ENCODE measurements around the gene PRRG4.
"Not testable (repeated sequence)": the region's sequence is repeated elsewhere in the genome, so short reads cannot be mapped to it uniquely, and the experiment has no call there.

Gene PRRG4

GRCh38 chr11:32858731-32859130 lies 29.0 kb downstream of the PRRG4 start:
- H3K4me3 ChIP-seq (ENCODE audit: low read length): no peak overlapping the region
- no peak overlapping the region for H3K27ac ChIP-seq (ENCODE audit: low read length)
- H3K9ac ChIP-seq (ENCODE audit: low read length): no peak overlapping the region
- no peaks in the 10 kb centered on the region for H3K27me3 ChIP-seq (ENCODE audit: control insufficient read depth, insufficient read depth, low read length)
- H3K36me3 ChIP-seq (ENCODE audit: control insufficient read depth, low read depth, low read length): no peaks in the 10 kb centered on the region
- H3K4me1 ChIP-seq (ENCODE audit: control insufficient read depth, low read depth, low read length): no peaks in the 10 kb centered on the region
- H3K9me3 ChIP-seq (ENCODE audit: control insufficient read depth, low read depth, low read length): no peaks in the 10 kb centered on the region

- Histone ChIP-seq H3K4me1 (ENCODE audit: control insufficient read depth, low read depth, low read length) (no peaks in the 10 kb centered on the region), H3K27ac (ENCODE audit: low read length) (no peak overlapping the region), H3K4me3 (ENCODE audit: low read length) (no peak overlapping the region), H3K36me3 (ENCODE audit: control insufficient read depth, low read depth, low read length) (no peaks in the 10 kb centered on the region), H3K9ac (ENCODE audit: low read length) (no peak overlapping the region), H3K27me3 (ENCODE audit: control insufficient read depth, insufficient read depth, low read length) (no peaks in the 10 kb centered on the region), H3K9me3 (ENCODE audit: control insufficient read depth, low read depth, low read length) (no peaks in the 10 kb centered on the region)
These were observed 32.3 kb downstream of the PRRG4 start for GRCh38 chr11:32861850-32862577.

GRCh38 chr11:32864555-32864954 lies 34.8 kb downstream of the PRRG4 start:
- no peak overlapping the region for H3K27ac ChIP-seq (ENCODE audit: low read length)
- no peaks in the 10 kb centered on the region for H3K4me1 ChIP-seq (ENCODE audit: control insufficient read depth, low read depth, low read length)
- H3K36me3 ChIP-seq (ENCODE audit: control insufficient read depth, low read depth, low read length): no peaks in the 10 kb centered on the region
- no peak overlapping the region for H3K4me3 ChIP-seq (ENCODE audit: low read length)
- H3K27me3 ChIP-seq (ENCODE audit: control insufficient read depth, insufficient read depth, low read length): no peaks in the 10 kb centered on the region
- no peak overlapping the region for H3K9ac ChIP-seq (ENCODE audit: low read length)
- no peaks in the 10 kb centered on the region for H3K9me3 ChIP-seq (ENCODE audit: control insufficient read depth, low read depth, low read length)

- H3K27me3 ChIP-seq (ENCODE audit: control insufficient read depth, insufficient read depth, low read length); H3K4me1 ChIP-seq (ENCODE audit: control insufficient read depth, low read depth, low read length); H3K27ac ChIP-seq (ENCODE audit: low read length); H3K4me3 ChIP-seq (ENCODE audit: low read length); H3K9ac ChIP-seq (ENCODE audit: low read length); H3K9me3 ChIP-seq (ENCODE audit: control insufficient read depth, low read depth, low read length); H3K36me3 ChIP-seq (ENCODE audit: control insufficient read depth, low read depth, low read length): not testable (repeated sequence)
These were observed 39.0 kb downstream of the PRRG4 start for GRCh38 chr11:32868752-32869151.

GRCh38 chr11:32870676-32871075 lies 40.9 kb downstream of the PRRG4 start:
- no peak overlapping the region for H3K4me3 ChIP-seq (ENCODE audit: low read length)
- no peak overlapping the region for H3K9ac ChIP-seq (ENCODE audit: low read length)
- H3K36me3 ChIP-seq (ENCODE audit: control insufficient read depth, low read depth, low read length): no peaks in the 10 kb centered on the region
- no peaks in the 10 kb centered on the region for H3K9me3 ChIP-seq (ENCODE audit: control insufficient read depth, low read depth, low read length)
- no peaks in the 10 kb centered on the region for H3K4me1 ChIP-seq (ENCODE audit: control insufficient read depth, low read depth, low read length)
- H3K27me3 ChIP-seq (ENCODE audit: control insufficient read depth, insufficient read depth, low read length): no peaks in the 10 kb centered on the region
- no peak overlapping the region for H3K27ac ChIP-seq (ENCODE audit: low read length)

GRCh38 chr11:32874132-32874531 lies 44.4 kb downstream of the PRRG4 start:
- no peak overlapping the region for H3K9ac ChIP-seq (ENCODE audit: low read length)
- no peaks in the 10 kb centered on the region for H3K9me3 ChIP-seq (ENCODE audit: control insufficient read depth, low read depth, low read length)
- no peak overlapping the region for H3K4me3 ChIP-seq (ENCODE audit: low read length)
- H3K27me3 ChIP-seq (ENCODE audit: control insufficient read depth, insufficient read depth, low read length): no peaks in the 10 kb centered on the region
- H3K4me1 ChIP-seq (ENCODE audit: control insufficient read depth, low read depth, low read length): no peaks in the 10 kb centered on the region
- no peak overlapping the region for H3K27ac ChIP-seq (ENCODE audit: low read length)
- no peaks in the 10 kb centered on the region for H3K36me3 ChIP-seq (ENCODE audit: control insufficient read depth, low read depth, low read length)

GRCh38 chr11:32881286-32881685 lies 51.6 kb downstream of the PRRG4 start:
- H3K9me3 ChIP-seq (ENCODE audit: control insufficient read depth, low read depth, low read length): no peaks in the 10 kb centered on the region
- no peak overlapping the region for H3K9ac ChIP-seq (ENCODE audit: low read length)
- no peaks in the 10 kb centered on the region for H3K36me3 ChIP-seq (ENCODE audit: control insufficient read depth, low read depth, low read length)

GRCh38 chr11:32883421-32883820 lies 53.7 kb downstream of the PRRG4 start:
- Histone ChIP-seq H3K36me3 (ENCODE audit: control insufficient read depth, low read depth, low read length) (no peaks in the 10 kb centered on the region), H3K27me3 (ENCODE audit: control insufficient read depth, insufficient read depth, low read length) (no peaks in the 10 kb centered on the region), H3K9ac (ENCODE audit: low read length) (no peak overlapping the region), H3K4me3 (ENCODE audit: low read length) (no peak overlapping the region), H3K27ac (ENCODE audit: low read length) (no peak overlapping the region), H3K9me3 (ENCODE audit: control insufficient read depth, low read depth, low read length) (no peaks in the 10 kb centered on the region), H3K4me1 (ENCODE audit: control insufficient read depth, low read depth, low read length) (peaks cover 6% of the 10 kb centered on the region)

More at GRCh38 chr11:32881286-32881685, 51.6 kb downstream of the PRRG4 start:
- Histone ChIP-seq H3K27me3 (ENCODE audit: control insufficient read depth, insufficient read depth, low read length) (no peaks in the 10 kb centered on the region), H3K27ac (ENCODE audit: low read length) (no peak overlapping the region), H3K4me3 (ENCODE audit: low read length) (no peak overlapping the region), H3K4me1 (ENCODE audit: control insufficient read depth, low read depth, low read length) (peaks cover 6% of the 10 kb centered on the region)

GRCh38 chr11:32884023-32884422 lies 54.3 kb downstream of the PRRG4 start:
- H3K4me1 ChIP-seq (ENCODE audit: control insufficient read depth, low read depth, low read length): peaks cover 6% of the 10 kb centered on the region
- no peak overlapping the region for H3K4me3 ChIP-seq (ENCODE audit: low read length)

GRCh38 chr11:32884770-32885384 lies 55.1 kb downstream of the PRRG4 start:
- Histone ChIP-seq H3K9ac (ENCODE audit: low read length) (no peak overlapping the region), H3K36me3 (ENCODE audit: control insufficient read depth, low read depth, low read length) (no peaks in the 10 kb centered on the region), H3K4me1 (ENCODE audit: control insufficient read depth, low read depth, low read length) (peaks cover 6% of the 10 kb centered on the region), H3K9me3 (ENCODE audit: control insufficient read depth, low read depth, low read length) (no peaks in the 10 kb centered on the region), H3K27ac (ENCODE audit: low read length) (no peak overlapping the region), H3K4me3 (ENCODE audit: low read length) (no peak overlapping the region), H3K27me3 (ENCODE audit: control insufficient read depth, insufficient read depth, low read length) (no peaks in the 10 kb centered on the region)

More at GRCh38 chr11:32884023-32884422, 54.3 kb downstream of the PRRG4 start:
- Histone ChIP-seq H3K27ac (ENCODE audit: low read length) (no peak overlapping the region), H3K9ac (ENCODE audit: low read length) (no peak overlapping the region), H3K36me3 (ENCODE audit: control insufficient read depth, low read depth, low read length) (no peaks in the 10 kb centered on the region), H3K27me3 (ENCODE audit: control insufficient read depth, insufficient read depth, low read length) (no peaks in the 10 kb centered on the region), H3K9me3 (ENCODE audit: control insufficient read depth, low read depth, low read length) (no peaks in the 10 kb centered on the region)

- H3K36me3 ChIP-seq (ENCODE audit: control insufficient read depth, low read depth, low read length): no peaks in the 10 kb centered on the region
- H3K4me3 ChIP-seq (ENCODE audit: low read length): no peak overlapping the region
- H3K27me3 ChIP-seq (ENCODE audit: control insufficient read depth, insufficient read depth, low read length): no peaks in the 10 kb centered on the region
- no peaks in the 10 kb centered on the region for H3K9me3 ChIP-seq (ENCODE audit: control insufficient read depth, low read depth, low read length)
- H3K27ac ChIP-seq (ENCODE audit: low read length): no peak overlapping the region
- no peak overlapping the region for H3K9ac ChIP-seq (ENCODE audit: low read length)
- peaks cover 11% of the 10 kb centered on the region for H3K4me1 ChIP-seq (ENCODE audit: control insufficient read depth, low read depth, low read length)
These were observed 55.8 kb downstream of the PRRG4 start for GRCh38 chr11:32885556-32885955.

- H3K27ac ChIP-seq (ENCODE audit: low read length): no peak overlapping the region
- H3K36me3 ChIP-seq (ENCODE audit: control insufficient read depth, low read depth, low read length): no peaks in the 10 kb centered on the region
- H3K4me3 ChIP-seq (ENCODE audit: low read length): no peak overlapping the region
- no peaks in the 10 kb centered on the region for H3K9me3 ChIP-seq (ENCODE audit: control insufficient read depth, low read depth, low read length)
- no peaks in the 10 kb centered on the region for H3K27me3 ChIP-seq (ENCODE audit: control insufficient read depth, insufficient read depth, low read length)
- no peak overlapping the region for H3K9ac ChIP-seq (ENCODE audit: low read length)
- peaks cover 18% of the 10 kb centered on the region for H3K4me1 ChIP-seq (ENCODE audit: control insufficient read depth, low read depth, low read length)
These were observed 56.5 kb downstream of the PRRG4 start for GRCh38 chr11:32886180-32886579.
